Measurements from ENCODE around the gene ZNF705A.
"Not testable (repeated sequence)": the region's sequence is repeated elsewhere in the genome, so short reads cannot be mapped to it uniquely, and the experiment has no call there.

ZNF705A gene

GRCh38 chr12:8123124-8123912 lies 33.5 kb upstream of the ZNF705A start, which contains the start of gene CLEC4A:
Gene CLEC4A, plus strand, starts transcription at chr12:8123617. Its CDS starts 262 bp downstream, at chr12:8123879.
- no peak for TF ChIP-seq CTCF (IDR thresholded peaks at IDR 0.05; ENCODE audit: poor library complexity, severe bottlenecking)
- DNase-seq (ENCODE audit: low spot score): no peak
- Histone ChIP-seq H3K9me3 (ENCODE audit: severe bottlenecking) (no peaks in the 10 kb centered on the region), H3K4me3 (ENCODE audit: severe bottlenecking) (no peak within 1 kb of the TSS), H3K27ac (ENCODE audit: poor library complexity, severe bottlenecking) (no peak within 1 kb of the TSS), H3K4me1 (ENCODE audit: insufficient read depth, poor library complexity, severe bottlenecking) (no peaks in the 10 kb centered on the region), H3K27me3 (ENCODE audit: insufficient read depth, poor library complexity, severe bottlenecking) (no peaks in the 10 kb centered on the region), H3K36me3 (ENCODE audit: low read depth) (no peaks in the 10 kb centered on the region)
- ATAC-seq (ENCODE audit: low read depth): no peak

- no peaks in the 10 kb centered on the region for H3K9me3 ChIP-seq (ENCODE audit: severe bottlenecking)
- no peak overlapping the region for H3K27ac ChIP-seq (ENCODE audit: poor library complexity, severe bottlenecking)
- no peak overlapping the region for H3K4me3 ChIP-seq (ENCODE audit: severe bottlenecking)
- DNase-seq (ENCODE audit: low spot score): no peak
- TF ChIP-seq CTCF (IDR thresholded peaks at IDR 0.05; ENCODE audit: poor library complexity, severe bottlenecking): no peak
- no peak for ATAC-seq (ENCODE audit: low read depth)
- H3K4me1 ChIP-seq (ENCODE audit: insufficient read depth, poor library complexity, severe bottlenecking): no peaks in the 10 kb centered on the region
- no peaks in the 10 kb centered on the region for H3K36me3 ChIP-seq (ENCODE audit: low read depth)
- H3K27me3 ChIP-seq (ENCODE audit: insufficient read depth, poor library complexity, severe bottlenecking): no peaks in the 10 kb centered on the region
Observed at GRCh38 chr12:8127138-8127537, 29.7 kb upstream of the ZNF705A start.

GRCh38 chr12:8133636-8134397 lies 23.0 kb upstream of the ZNF705A start:
- not testable (repeated sequence) for H3K4me1 ChIP-seq (ENCODE audit: insufficient read depth, poor library complexity, severe bottlenecking); H3K36me3 ChIP-seq (ENCODE audit: low read depth); H3K27ac ChIP-seq (ENCODE audit: poor library complexity, severe bottlenecking); H3K9me3 ChIP-seq (ENCODE audit: severe bottlenecking); H3K4me3 ChIP-seq (ENCODE audit: severe bottlenecking); DNase-seq (ENCODE audit: low spot score); H3K27me3 ChIP-seq (ENCODE audit: insufficient read depth, poor library complexity, severe bottlenecking); ATAC-seq (ENCODE audit: low read depth)

DNA sequence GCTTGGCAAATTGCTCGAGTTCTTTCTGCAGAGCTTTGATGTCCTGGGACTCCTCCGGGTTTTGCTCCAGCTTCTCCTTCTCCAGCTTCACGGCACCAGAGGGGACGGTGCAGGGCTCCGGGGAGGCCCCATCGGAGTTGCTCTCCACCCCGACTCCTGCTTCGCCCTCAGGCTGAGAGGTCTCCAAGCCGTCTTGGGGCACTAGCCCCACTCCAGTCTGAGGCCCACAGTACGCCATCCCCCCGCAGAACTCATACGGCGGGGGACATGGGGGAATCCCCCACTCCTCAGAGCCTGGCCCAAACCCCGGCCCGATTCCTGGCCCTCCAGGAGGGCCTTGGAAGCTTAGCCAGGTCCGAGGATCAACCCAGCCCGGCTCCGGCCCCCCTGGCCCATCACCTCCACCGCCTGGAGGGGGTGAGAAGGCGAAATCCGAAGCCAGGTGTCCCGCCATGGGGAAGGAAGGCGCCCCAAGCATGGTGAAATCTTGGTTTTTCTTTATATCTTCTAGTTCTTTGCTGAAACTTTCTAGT lies 22.4 kb upstream of the ZNF705A start:
- H3K27ac ChIP-seq (ENCODE audit: poor library complexity, severe bottlenecking); H3K36me3 ChIP-seq (ENCODE audit: low read depth); H3K4me3 ChIP-seq (ENCODE audit: severe bottlenecking); H3K27me3 ChIP-seq (ENCODE audit: insufficient read depth, poor library complexity, severe bottlenecking); DNase-seq (ENCODE audit: low spot score); H3K4me1 ChIP-seq (ENCODE audit: insufficient read depth, poor library complexity, severe bottlenecking); H3K9me3 ChIP-seq (ENCODE audit: severe bottlenecking); ATAC-seq (ENCODE audit: low read depth): not testable (repeated sequence)

DNA sequence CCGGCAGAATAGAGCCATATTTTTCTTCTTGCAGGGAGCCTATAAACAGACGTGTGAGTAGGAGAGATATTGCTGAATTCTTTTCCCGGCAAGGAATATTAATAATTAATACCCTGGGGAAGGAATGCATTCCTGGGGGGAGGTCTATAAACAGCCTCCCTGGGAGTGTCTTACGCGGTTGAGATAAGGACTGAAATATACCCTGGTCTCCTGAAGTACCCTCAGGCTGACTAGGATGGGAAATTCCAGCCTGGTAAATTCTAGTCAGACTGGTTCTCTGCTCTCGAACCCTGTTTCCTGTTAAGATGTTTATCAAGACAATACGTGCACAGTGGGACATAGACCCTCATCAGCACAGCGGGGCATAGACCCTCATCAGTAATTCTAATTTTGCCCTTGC lies 15.2 kb upstream of the ZNF705A start:
- not testable (repeated sequence) for H3K9me3 ChIP-seq (ENCODE audit: severe bottlenecking); H3K4me1 ChIP-seq (ENCODE audit: insufficient read depth, poor library complexity, severe bottlenecking); H3K4me3 ChIP-seq (ENCODE audit: severe bottlenecking); DNase-seq (ENCODE audit: low spot score); H3K36me3 ChIP-seq (ENCODE audit: low read depth); H3K27ac ChIP-seq (ENCODE audit: poor library complexity, severe bottlenecking); H3K27me3 ChIP-seq (ENCODE audit: insufficient read depth, poor library complexity, severe bottlenecking); ATAC-seq (ENCODE audit: low read depth)

DNA sequence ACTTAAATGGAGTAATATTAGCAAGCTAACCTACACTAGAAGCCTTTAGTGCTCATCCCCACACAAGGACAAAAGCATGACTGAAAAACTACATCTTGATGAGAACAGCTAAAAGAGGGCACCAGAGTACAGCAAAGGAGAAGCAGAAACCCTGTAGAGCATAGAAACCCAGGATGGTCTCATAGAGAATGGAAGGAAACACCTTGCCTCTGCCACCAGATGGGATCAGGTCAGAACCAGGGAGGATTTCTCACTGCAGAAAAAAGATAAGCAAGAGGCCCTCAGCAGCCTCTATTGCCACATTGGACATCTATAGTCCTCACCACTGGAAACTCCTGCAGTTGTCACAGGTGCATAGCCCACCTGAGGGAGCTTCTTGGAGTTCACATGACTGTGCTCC lies 13.6 kb upstream of the ZNF705A start:
- Histone ChIP-seq H3K4me3 (ENCODE audit: severe bottlenecking) (no peak overlapping the region), H3K4me1 (ENCODE audit: insufficient read depth, poor library complexity, severe bottlenecking) (no peaks in the 10 kb centered on the region), H3K9me3 (ENCODE audit: severe bottlenecking) (no peaks in the 10 kb centered on the region), H3K36me3 (ENCODE audit: low read depth) (no peaks in the 10 kb centered on the region), H3K27ac (ENCODE audit: poor library complexity, severe bottlenecking) (no peak overlapping the region), H3K27me3 (ENCODE audit: insufficient read depth, poor library complexity, severe bottlenecking) (no peaks in the 10 kb centered on the region)
- no peak for TF ChIP-seq CTCF (IDR thresholded peaks at IDR 0.05; ENCODE audit: poor library complexity, severe bottlenecking)
- DNase-seq (ENCODE audit: low spot score): no peak
- ATAC-seq (ENCODE audit: low read depth): no peak

All from RWPE2 (cell line).